HepG2 (cell line): ENCODE data around the gene NTRK2. TPM values are rescaled to one million over a fixed set of nuclear protein-coding genes. Genes with fewer than 3 reads are reported as not detected.

ENCODE experiments used
- ATAC-seq: fragments of 200-7000 bp; cut with Tn5 transposase; 3 replicates; pipeline ENCODE4 v1.9.1; 2020; ENCODE audit warnings: mild to moderate bottlenecking, moderate library complexity
- BruUV-seq: library from RNA; stranded (reverse); fragments of 400-500 nt; replicated peaks from 2 replicates; lab custom pipeline; 2021; lab: Mats Ljungman, UMichigan
- CTCF ChIA-PET: fragments of 300-600 bp; formaldehyde crosslinking; extraction: SDS; loops from one replicate; lab custom pipeline; 2021; ENCODE audit warnings: low total read pairs, inconsistent platforms, low intra/inter-chr PET ratio; lab: Yijun Ruan, JAX
- POLR2A ChIA-PET: fragments of 350-600 bp; sonication (Branson Sonifier 250); formaldehyde crosslinking; loops from one replicate; lab custom pipeline; 2020; ENCODE audit warnings: antibody characterized with exemption, inconsistent platforms; lab: Yijun Ruan, JAX
- DNase-seq: peaks from one replicate; pipeline ENCODE4 v3.0.0-alpha.2; 2015; ENCODE audit warnings: low spot score
- FAIRE-seq: peaks from 3 replicates; lab custom pipeline; 2011; peaks lifted over from hg19 to GRCh38; lab: Jason Lieb, UNC
- H2AFZ ChIP-seq: one replicate; pipeline ENCODE4 v1.6.1; 2011; ENCODE audit warnings: low read length, inconsistent platforms
- H3K27ac ChIP-seq: fragments of 300-600 bp; 3 replicates; pipeline ENCODE4 v1.8.0; 2011; ENCODE audit warnings: mixed run types, mild to moderate bottlenecking, mixed read lengths, low read length, inconsistent platforms; ENCODE audit not compliant: insufficient read depth; ENCODE audit errors: extremely low read length
- H3K27me3 ChIP-seq, 2 experiments: fragments of 200-600 bp in 1 of 2; 2 replicates in 1 of 2; 3 replicates in 1 of 2; pipeline versions ENCODE4 v1.6.0 to v1.8.0; 2011; ENCODE audit warnings: low read length in 2 of 2, mild to moderate bottlenecking in 2 of 2, moderate library complexity in 2 of 2, inconsistent platforms in 1 of 2; ENCODE audit not compliant: insufficient read depth in 2 of 2, control insufficient read depth in 1 of 2
- H3K36me3 ChIP-seq, 2 experiments: fragments of 200-600 bp in 1 of 2; replicated peaks in 1 of 2; 2 replicates in 1 of 2; 3 replicates in 1 of 2; pipeline versions ENCODE4 v1.5.1 to v1.8.0; 2011; ENCODE audit warnings: low read length in 2 of 2, inconsistent platforms in 1 of 2; ENCODE audit not compliant: insufficient read depth in 2 of 2, control insufficient read depth in 1 of 2
- H3K4me1 ChIP-seq: 2 replicates; pipeline ENCODE4 v1.5.1; 2012; ENCODE audit warnings: low read length, inconsistent platforms; ENCODE audit not compliant: insufficient read depth
- H3K4me2 ChIP-seq: 2 replicates; pipeline ENCODE4 v1.6.0; 2011; ENCODE audit warnings: low read depth, low read length, inconsistent platforms
- H3K4me3 ChIP-seq, 3 experiments: fragments of 200-600 bp in 1 of 3; sonication (generic), shearing (Covaris generic) in 1 of 3; replicated peaks in 1 of 3; 2 replicates each; pipeline ENCODE4 v1.5.1; 2011 to 2016; ENCODE audit warnings: low read length in 3 of 3, inconsistent platforms in 2 of 3, low read depth in 2 of 3, mild to moderate bottlenecking in 2 of 3, control low read depth in 1 of 3, mixed read lengths in 1 of 3; ENCODE audit not compliant: insufficient read depth in 1 of 3
- H3K79me2 ChIP-seq: one replicate; pipeline ENCODE4 v1.6.1; 2011; ENCODE audit warnings: low read length, inconsistent platforms; ENCODE audit not compliant: insufficient read depth
- H3K9ac ChIP-seq: 2 replicates; pipeline ENCODE4 v1.6.0; 2011; ENCODE audit warnings: mild to moderate bottlenecking, low read depth, low read length, inconsistent platforms; ENCODE audit not compliant: insufficient read depth
- H3K9me3 ChIP-seq: 2 replicates; pipeline ENCODE4 v1.5.1; 2012; ENCODE audit warnings: mild to moderate bottlenecking, low read length
- H4K20me1 ChIP-seq: 2 replicates; pipeline ENCODE4 v1.6.0; 2011; ENCODE audit warnings: inconsistent platforms, mild to moderate bottlenecking, low read length, moderate library complexity; ENCODE audit not compliant: insufficient read depth
- ARID5B ChIP-seq: IDR thresholded peaks from 2 replicates; pipeline ENCODE4 v1.4.0; 2020; ENCODE audit warnings: mild to moderate bottlenecking, missing genetic modification reagents
- ATF1 ChIP-seq: IDR thresholded peaks from 2 replicates; pipeline ENCODE4 v1.6.1; 2016; ENCODE audit warnings: mild to moderate bottlenecking, control low read depth
- CBX2 ChIP-seq, 2 experiments: fragments of 200-600 bp in 1 of 2; sonication (generic); formaldehyde crosslinking in 1 of 2; IDR thresholded peaks; 2 replicates each; pipeline versions ENCODE4 v1.7.0 to v1.8.1; 2018 to 2022; ENCODE audit warnings: low read depth in 2 of 2, low read length in 1 of 2, mild to moderate bottlenecking in 1 of 2, missing genetic modification reagents in 1 of 2
- ELF1 ChIP-seq: sonication (generic); formaldehyde crosslinking; IDR thresholded peaks from 2 replicates; pipeline ENCODE4 v1.4.0; 2020; ENCODE audit warnings: missing genetic modification reagents
- IKZF4 ChIP-seq: sonication (generic); formaldehyde crosslinking; IDR thresholded peaks from 2 replicates; pipeline ENCODE4 v1.5.1; 2020; ENCODE audit warnings: borderline replicate concordance, mild to moderate bottlenecking, low read depth, missing genetic modification reagents; ENCODE audit errors: not compliant biosample characterization
- MED8 ChIP-seq: sonication (generic); formaldehyde crosslinking; IDR thresholded peaks from 2 replicates; pipeline ENCODE4 v1.8.1; 2023; ENCODE audit warnings: mild to moderate bottlenecking, missing genetic modification reagents; ENCODE audit not compliant: insufficient replicate concordance
- RCOR2 ChIP-seq: IDR thresholded peaks from 2 replicates; pipeline ENCODE4 v1.6.1; 2016; ENCODE audit warnings: missing biosample characterization, missing genetic modification reagents
- RNF219 ChIP-seq: sonication (generic); formaldehyde crosslinking; IDR thresholded peaks from 2 replicates; pipeline ENCODE4 v1.5.0; 2020; ENCODE audit warnings: mild to moderate bottlenecking, missing genetic modification reagents
- TEF ChIP-seq: sonication (generic); formaldehyde crosslinking; IDR thresholded peaks from 2 replicates; pipeline ENCODE4 v1.5.0; 2020; ENCODE audit warnings: missing genetic modification reagents
- ZBTB44 ChIP-seq: sonication (generic); formaldehyde crosslinking; IDR thresholded peaks from 2 replicates; pipeline ENCODE4 v1.4.0; 2020; ENCODE audit warnings: missing genetic modification reagents
- ZNF616 ChIP-seq: sonication (generic); formaldehyde crosslinking; IDR thresholded peaks from 2 replicates; pipeline ENCODE4 v1.5.0; 2020; ENCODE audit warnings: low read depth, mild to moderate bottlenecking, missing genetic modification reagents
- ZNF724P ChIP-seq: sonication (generic); formaldehyde crosslinking; IDR thresholded peaks from 2 replicates; pipeline ENCODE4 v1.8.0; 2022; ENCODE audit warnings: missing genetic modification reagents, borderline replicate concordance
- ZNF761 ChIP-seq: sonication (generic); formaldehyde crosslinking; conservative IDR thresholded peaks from 2 replicates; pipeline ENCODE4 v1.4.0; 2020; ENCODE audit warnings: mild to moderate bottlenecking, missing genetic modification reagents
- ZZZ3 ChIP-seq: sonication (generic); formaldehyde crosslinking; IDR thresholded peaks from 2 replicates; pipeline ENCODE4 v1.4.0; 2020; ENCODE audit warnings: missing genetic modification reagents, mild to moderate bottlenecking, borderline replicate concordance
- in situ Hi-C: cut with HindIII; loops from 2 replicates; pipeline ENCODE4 v1.10.0; 2017; ENCODE audit warnings: low pct_unique_long_range_greater_than_20kb; ENCODE audit not compliant: extremely low pct_ligation_motif_present
- intact Hi-C: fragments of 100-400 bp; cut with micrococcal nuclease; formaldehyde crosslinking; loops from one replicate; pipeline ENCODE4 v1.10.0; 2022; ENCODE audit not compliant: unreplicated experiment
- polyA plus RNA-seq, 8 experiments: library from polyadenylated mRNA; depleted of rRNA in 3 of 8; stranded (reverse) in 7 of 8; unstranded in 1 of 8; fragments of >200 nt; fragmentation: Illumina TruSeq in 4 of 8; extraction: Trizol in 4 of 8; gene quantifications; 2 replicates each; pipeline versions ENCODE4 v1.2.1 to v1.2.3, GENCODE V29; 2011 to 2016; ENCODE audit warnings: low read depth in 4 of 8, missing spikeins in 1 of 8, mixed read lengths in 1 of 8; ENCODE audit not compliant: insufficient read depth in 1 of 8
- total RNA-seq, 5 experiments: library from RNA; depleted of rRNA; stranded (reverse); fragments of >200 nt; fragmentation: Illumina TruSeq; extraction: Trizol; gene quantifications; 2 replicates each; pipeline ENCODE4 v1.2.3, GENCODE V29; 2016; ENCODE audit warnings: low read depth in 1 of 5

NTRK2 gene
- total and polyA plus RNA-seq, 2 of the 13 experiments (the other 11 are each of a cell fraction or from before 2014, with no cell fraction given), result not detected

- H3K79me2 ChIP-seq, result no peaks in the 10 kb centered on the region
- BruUV-seq, result no TSS peak
- no peak for ATAC-seq
- H2AFZ ChIP-seq, result no peak overlapping the region
- intact Hi-C loops, result no loop called here
- H3K27ac ChIP-seq, result no peak overlapping the region
- FAIRE-seq, result no peak
- TF ChIP-seq MED8 (CRISPR knock-in tag) (no peak), TEF (no peak), ZNF724P (CRISPR knock-in tag) (no peak), CBX2 (IDR thresholded peaks at IDR 0.05; ENCODE audit: low read depth, low read length) (no peak), CBX2 (CRISPR knock-in tag; IDR thresholded peaks at IDR 0.05; ENCODE audit: low read depth) (no peak), ATF1 (CRISPR knock-in tag) (no peak), ZNF616 (CRISPR knock-in tag) (no peak), ZBTB44 (CRISPR knock-in tag) (no peak), ZZZ3 (CRISPR knock-in tag) (no peak), RNF219 (no peak), ELF1 (CRISPR knock-in tag) (no peak), ARID5B (CRISPR knock-in tag) (no peak), ZNF761 (CRISPR knock-in tag) (no peak), RCOR2 (CRISPR knock-in tag) (no peak), IKZF4 (no peak)
- TF ChIP-seq, all 625 proteins: peak for 0
- CTCF ChIA-PET, result no interaction called here
- no peaks in the 10 kb centered on the region for H3K27me3 ChIP-seq
- H3K9ac ChIP-seq, result no peak overlapping the region
- no peaks in the 10 kb centered on the region for H3K4me1 ChIP-seq
- H3K4me2 ChIP-seq, result no peak overlapping the region
- H3K4me3 ChIP-seq, result no peak overlapping the region
- no peaks in the 10 kb centered on the region for H3K36me3 ChIP-seq
- POLR2A ChIA-PET, result no interaction called here
- in situ Hi-C loops, result no loop called here
- no peaks in the 10 kb centered on the region for H3K9me3 ChIP-seq
- DNase-seq, result no peak
- H4K20me1 ChIP-seq, result no peaks in the 10 kb centered on the region
These were observed 266.1 kb downstream of the NTRK2 start for GRCh38 chr9:84935528-84936117.
